NCI-H345 treated with DMSO at 0.1 percent for 48 hours (cell line): ENCODE measurements around the gene ZNF552.
"Not testable (repeated sequence)": the region's sequence is repeated elsewhere in the genome, so short reads cannot be mapped to it uniquely, and the experiment has no call there.

Source experiments
- DNase-seq: peaks from one replicate; lab custom pipeline; 2025; ENCODE audit not compliant: unreplicated experiment; lab: John Stamatoyannopoulos, UW

The ZNF552 gene

GRCh38 chr19:57819475-57820148, 4.9 kb upstream of the ZNF552 start:
- DNase-seq = peak; percentile 73

- no peak for DNase-seq
Observed at GRCh38 chr19:57818378-57818777, 3.7 kb upstream of the ZNF552 start.

- DNase-seq = no peak
Observed at GRCh38 chr19:57817976-57818375, 3.3 kb upstream of the ZNF552 start.

- no peak for DNase-seq
Observed at GRCh38 chr19:57816652-57817051, 1.9 kb upstream of the ZNF552 start.

GRCh38 chr19:57815247-57816075, 748 bp upstream of the ZNF552 start:
- DNase-seq = no peak

- DNase-seq = no peak
Observed at GRCh38 chr19:57813919-57814504, 701 bp downstream of the ZNF552 start.

DNA sequence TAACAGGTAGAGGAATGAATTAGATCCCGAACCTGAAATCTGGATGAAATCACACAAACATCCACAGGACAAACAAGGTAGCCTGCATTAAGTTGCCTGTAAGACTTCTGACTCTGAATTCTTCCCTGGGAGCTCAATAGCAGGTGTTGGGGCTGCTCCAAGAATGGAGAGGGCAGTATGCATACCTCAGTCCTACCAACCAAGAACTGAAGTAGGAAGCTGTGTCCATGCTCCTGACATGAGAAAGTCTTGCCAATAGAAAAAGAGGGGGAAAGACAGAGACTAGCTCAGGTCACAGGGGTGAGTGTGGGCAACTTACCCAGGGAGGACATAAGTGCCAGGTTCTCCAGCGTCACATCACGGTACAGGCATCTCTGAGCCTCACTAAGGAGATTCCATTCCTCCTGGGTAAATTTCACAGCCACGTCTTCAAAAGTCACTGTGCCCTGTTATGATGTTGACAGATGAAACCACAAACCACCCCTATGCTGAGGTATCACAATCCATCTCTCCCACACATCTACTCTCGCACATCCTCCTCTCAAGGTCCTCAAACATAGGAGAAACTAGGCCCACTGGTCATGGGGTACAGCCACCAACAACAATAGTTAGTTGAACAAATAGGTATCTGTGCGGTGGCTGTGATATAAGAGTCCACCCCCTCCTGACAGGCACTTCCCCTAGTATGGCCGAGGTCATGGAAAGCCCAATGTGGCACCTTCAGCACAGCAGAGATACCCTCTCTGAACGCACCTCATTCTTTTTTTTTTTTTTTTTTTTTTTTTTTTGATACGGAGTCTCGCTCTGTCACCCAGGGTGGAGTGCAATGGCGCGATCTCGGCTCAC, 1.5 kb downstream of the ZNF552 start:
- not testable (repeated sequence) for DNase-seq

GRCh38 chr19:57812226-57812625, 2.5 kb downstream of the ZNF552 start:
- DNase-seq = no peak

DNA sequence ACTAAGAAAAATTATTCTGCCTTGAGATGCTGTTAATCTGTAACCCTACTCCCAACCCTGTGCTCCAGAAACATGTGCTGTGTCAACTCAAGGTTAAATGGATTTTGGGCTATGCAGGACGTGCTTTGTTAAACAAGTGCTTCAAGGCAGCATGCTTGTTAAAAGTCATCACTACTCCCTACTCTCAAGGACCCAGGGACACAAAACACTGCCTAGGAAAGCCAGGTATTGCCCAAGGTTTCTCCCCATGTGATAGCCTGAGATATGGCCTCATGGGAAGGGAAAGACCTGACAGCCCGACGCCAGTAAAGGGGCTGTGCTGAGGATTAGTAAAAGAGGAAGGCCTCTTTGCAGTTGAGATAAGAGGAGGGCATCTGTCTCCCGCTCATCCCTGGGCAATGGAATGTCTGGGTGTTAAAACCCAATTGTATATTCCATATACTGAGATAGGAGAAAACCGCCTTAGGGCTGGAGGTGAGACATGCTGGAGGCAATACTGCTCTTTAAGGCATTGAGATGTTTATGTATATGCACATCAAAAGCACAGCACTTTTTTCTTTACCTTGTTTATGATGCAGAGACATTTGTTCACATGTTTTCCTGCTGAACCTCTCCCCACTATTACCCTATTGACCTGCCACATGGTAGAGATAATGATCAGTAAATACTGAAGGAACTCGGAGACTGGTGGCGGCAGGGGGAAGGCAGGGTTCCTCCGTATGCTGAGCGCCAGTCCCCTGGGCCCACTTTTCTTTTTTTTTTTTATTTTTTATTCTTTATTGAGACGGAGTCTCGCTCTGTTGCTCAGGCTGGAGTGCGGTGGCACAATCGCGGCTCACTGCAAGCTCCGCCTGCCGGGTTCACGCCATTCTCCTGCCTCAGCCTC, 4.1 kb downstream of the ZNF552 start:
- DNase-seq = not testable (repeated sequence)

DNA sequence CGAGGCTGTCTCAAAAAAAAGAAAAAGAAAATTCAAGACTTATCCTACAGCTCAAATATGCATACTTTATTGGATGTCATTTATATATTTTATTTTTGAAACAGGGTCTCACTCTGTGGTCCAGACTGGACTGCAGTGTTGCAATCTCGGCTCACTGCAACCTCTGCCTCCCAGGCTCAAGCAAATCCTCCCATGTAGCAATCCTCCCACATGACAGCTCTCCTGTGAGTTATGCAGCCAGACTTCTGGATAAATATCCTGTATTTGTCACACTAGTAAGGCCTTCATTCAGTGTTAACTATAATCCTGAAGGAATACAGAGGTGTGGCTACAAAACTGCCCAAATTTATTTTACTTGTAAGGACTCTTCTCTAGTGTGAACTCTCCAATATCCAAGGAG, 7.2 kb downstream of the ZNF552 start:
- DNase-seq = no peak

- DNase-seq = no peak
Observed at GRCh38 chr19:57803594-57804325, 11.0 kb downstream of the ZNF552 start.

- no peak for DNase-seq
Observed at GRCh38 chr19:57803265-57803593, 11.5 kb downstream of the ZNF552 start.

GRCh38 chr19:57802269-57802668, 12.4 kb downstream of the ZNF552 start:
- DNase-seq = no peak

DNA sequence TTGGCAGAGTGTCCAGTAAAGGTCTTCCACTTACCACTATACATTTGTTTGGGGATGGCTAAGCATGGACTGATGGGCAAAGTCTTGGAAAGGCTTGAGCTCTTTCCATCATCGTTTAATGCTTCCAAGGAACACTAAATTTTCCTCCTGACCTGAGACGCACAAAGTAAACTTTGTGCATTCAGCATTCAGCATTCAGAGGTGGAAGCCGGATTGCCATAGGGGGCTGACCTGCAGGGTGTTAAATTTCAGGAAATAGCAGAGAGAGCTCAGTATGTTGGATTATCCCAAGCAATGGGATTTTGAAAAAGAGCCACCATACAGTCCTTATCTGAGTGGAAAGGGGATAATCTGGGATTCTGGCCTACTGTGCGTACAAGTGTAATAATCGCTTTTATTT, 14.0 kb downstream of the ZNF552 start:
- DNase-seq = no peak

GRCh38 chr19:57796580-57796979, 18.1 kb downstream of the ZNF552 start:
- DNase-seq = not testable (repeated sequence)

GRCh38 chr19:57789288-57789687, 25.4 kb downstream of the ZNF552 start:
- no peak for DNase-seq

DNA sequence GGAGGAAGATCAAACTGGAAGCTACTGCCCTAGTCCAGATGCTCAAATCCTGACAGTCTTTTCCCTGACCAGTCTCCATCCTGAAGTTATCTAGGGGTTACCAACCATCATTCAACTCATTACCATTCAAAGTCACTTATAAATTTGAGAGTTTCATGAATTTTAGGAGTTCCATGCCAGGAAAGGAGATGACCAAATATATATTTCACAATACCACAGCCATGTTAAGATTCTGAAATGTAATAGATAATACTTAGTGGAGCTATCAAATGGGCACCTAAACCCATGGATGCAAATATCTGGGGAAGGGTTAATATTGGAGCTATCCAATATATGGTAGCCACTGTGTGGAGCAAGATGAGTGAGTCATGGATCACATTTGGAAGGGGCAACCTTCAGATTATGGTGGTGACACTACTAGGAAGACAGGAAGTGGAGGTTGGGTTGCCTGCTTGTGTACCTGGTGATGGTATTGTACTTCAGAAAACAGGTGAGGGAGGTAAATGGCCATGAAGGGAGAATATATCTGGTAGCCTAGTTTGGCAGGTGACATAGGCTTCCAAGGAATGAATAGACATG, 26.5 kb downstream of the ZNF552 start:
- no peak for DNase-seq

DNA sequence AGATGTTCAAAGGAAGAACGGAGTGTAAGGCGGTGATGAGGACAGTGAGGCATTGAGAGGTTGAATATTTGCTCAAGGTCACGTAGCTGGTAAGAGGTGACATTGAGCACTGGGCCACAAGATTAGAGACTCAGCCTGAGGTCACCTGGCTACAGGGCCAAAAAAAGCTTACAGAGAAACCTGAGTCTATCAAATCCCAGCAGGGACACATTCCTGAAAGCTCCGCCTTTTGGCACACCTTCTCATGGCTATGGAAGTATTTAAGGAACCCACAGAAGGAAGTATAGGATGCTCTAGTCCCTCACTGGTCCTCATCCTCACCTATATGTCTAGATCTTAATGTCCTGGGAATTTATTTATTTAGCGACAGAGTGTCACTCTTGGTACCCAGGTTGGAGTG, 27.8 kb downstream of the ZNF552 start:
- DNase-seq = no peak

DNA sequence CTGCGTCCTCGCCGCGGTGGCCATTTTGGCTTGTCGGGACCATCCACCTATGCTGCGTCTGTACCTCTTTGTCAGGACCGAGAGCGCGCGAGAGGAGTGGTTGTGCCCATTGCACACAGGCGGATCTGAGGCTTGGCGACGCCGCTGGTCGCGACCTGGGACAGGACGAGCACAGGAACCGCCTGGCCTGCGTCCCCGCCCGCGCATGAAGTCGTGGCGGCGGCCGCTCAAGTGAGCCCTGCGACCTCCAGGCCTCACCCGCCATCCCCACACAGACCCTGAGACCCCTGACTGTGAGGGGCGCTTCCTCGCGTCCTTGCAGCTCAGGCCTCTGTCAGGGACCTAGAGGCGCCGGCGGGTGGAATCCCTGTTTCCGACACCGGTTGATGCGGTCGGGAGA, 28.4 kb downstream of the ZNF552 start:
- no peak for DNase-seq
